K562 (cell line): Measurements from ENCODE around the gene UBXN1. TPM values are rescaled to one million over a fixed set of nuclear protein-coding genes. Genes with fewer than 3 reads are reported as not detected.
A peak's percentile ranks its signal among the peaks of the same experiment; 100 is the strongest.

Experiments used
- ATAC-seq: fragments of 200-7000 bp; cut with Tn5 transposase; 3 replicates; pipeline ENCODE4 v1.9.1; 2020; ENCODE audit warnings: moderate library complexity
- BruUV-seq: library from RNA; stranded (reverse); fragments of 400-500 nt; replicated peaks from 2 replicates; lab custom pipeline; 2021; lab: Mats Ljungman, UMichigan
- CTCF ChIA-PET: fragments of 300-600 bp; formaldehyde crosslinking; extraction: SDS; loops from one replicate; lab custom pipeline; 2021; ENCODE audit warnings: low intra/inter-chr PET ratio; lab: Yijun Ruan, JAX
- POLR2A ChIA-PET: fragments of 300-600, 350-650 bp; sonication (Branson Sonifier 250); formaldehyde crosslinking; extraction: SDS; loops from one replicate; lab custom pipeline; 2021; ENCODE audit warnings: antibody characterized with exemption, inconsistent platforms; lab: Yijun Ruan, JAX
- DNase-seq, 4 experiments: peaks; one replicate each; pipeline versions ENCODE4 v3.0.0 to v3.0.0-alpha.2; 2011 to 2018; ENCODE audit warnings: low spot score in 3 of 4, mixed read lengths in 3 of 4; ENCODE audit errors: extremely low read depth in 1 of 4
- FAIRE-seq: peaks from 2 replicates; lab custom pipeline; 2011; peaks lifted over from hg19 to GRCh38; lab: Jason Lieb, UNC
- H2AFZ ChIP-seq: 2 replicates; pipeline ENCODE4 v1.6.0; 2011; ENCODE audit warnings: low read depth, low read length, control low read depth, inconsistent platforms
- H3K27ac ChIP-seq: fragments of 200-600 bp; 3 replicates; pipeline ENCODE4 v1.8.0; 2011; ENCODE audit warnings: low read depth, mild to moderate bottlenecking, control low read depth, inconsistent platforms, low read length, moderate library complexity, mixed read lengths; ENCODE audit errors: extremely low read depth
- H3K27me3 ChIP-seq, 2 experiments: fragments of 300-600 bp in 1 of 2; 2 replicates in 1 of 2; 3 replicates in 1 of 2; pipeline versions ENCODE4 v1.6.0 to v1.8.0; 2011; ENCODE audit warnings: inconsistent platforms in 2 of 2, low read length in 2 of 2, mild to moderate bottlenecking in 1 of 2, mixed read lengths in 1 of 2, moderate library complexity in 1 of 2; ENCODE audit not compliant: control insufficient read depth in 2 of 2, insufficient read depth in 2 of 2
- H3K36me3 ChIP-seq: fragments of 300-600 bp; 3 replicates; pipeline ENCODE4 v1.8.0; 2011; ENCODE audit warnings: mild to moderate bottlenecking, low read length, inconsistent platforms; ENCODE audit not compliant: control insufficient read depth, insufficient read depth
- H3K4me1 ChIP-seq, 2 experiments: fragments of 200-600 bp in 1 of 2; replicated peaks in 1 of 2; 2 replicates in 1 of 2; 3 replicates in 1 of 2; pipeline versions ENCODE4 v1.5.1 to v1.8.0; 2011; ENCODE audit warnings: inconsistent platforms in 2 of 2, low read length in 2 of 2, mild to moderate bottlenecking in 1 of 2, mixed read lengths in 1 of 2, moderate library complexity in 1 of 2; ENCODE audit not compliant: control insufficient read depth in 2 of 2, insufficient read depth in 2 of 2
- H3K4me2 ChIP-seq: 2 replicates; pipeline ENCODE4 v1.6.1; 2011; ENCODE audit warnings: low read length, control low read depth, inconsistent platforms, mixed read lengths; ENCODE audit not compliant: insufficient read depth
- H3K4me3 ChIP-seq: fragments of 200-600 bp; sonication (generic), shearing (Covaris generic); 2 replicates; pipeline ENCODE4 v1.5.1; 2016; ENCODE audit warnings: control low read depth, inconsistent platforms
- H3K79me2 ChIP-seq: fragments of 200-600 bp; 3 replicates; pipeline ENCODE4 v1.8.0; 2011; ENCODE audit warnings: low read length, inconsistent platforms; ENCODE audit not compliant: control insufficient read depth, insufficient read depth
- H3K9ac ChIP-seq, 2 experiments: 2 replicates each; pipeline versions ENCODE4 v1.6.0 to v1.6.1; 2011; ENCODE audit warnings: low read depth in 2 of 2, low read length in 2 of 2, control low read depth in 1 of 2, inconsistent platforms in 1 of 2, mild to moderate bottlenecking in 1 of 2, mixed read lengths in 1 of 2; ENCODE audit not compliant: insufficient read depth in 1 of 2
- H3K9me1 ChIP-seq: one replicate; pipeline ENCODE4 v1.6.0; 2011; ENCODE audit warnings: inconsistent platforms, mild to moderate bottlenecking, low read length, moderate library complexity; ENCODE audit not compliant: control insufficient read depth, insufficient read depth
- H3K9me3 ChIP-seq: replicated peaks from 2 replicates; pipeline ENCODE4 v1.5.1; 2011; ENCODE audit warnings: low read depth, low read length, inconsistent platforms; ENCODE audit not compliant: control insufficient read depth, insufficient read depth
- H4K20me1 ChIP-seq: replicated peaks from 2 replicates; pipeline ENCODE4 v1.6.1; 2011; ENCODE audit warnings: low read length, inconsistent platforms, mixed read lengths; ENCODE audit not compliant: control insufficient read depth, insufficient read depth
- FUS ChIP-seq: fragments of 200-400 bp; formaldehyde crosslinking; optimal IDR thresholded peaks from 2 replicates; pipeline ENCODE3; 2017; ENCODE audit warnings: low read depth, low read length
- KDM5B ChIP-seq: fragments of 200-600 bp; sonication (generic); IDR thresholded peaks from 2 replicates; pipeline ENCODE4 v1.6.1; 2012; ENCODE audit warnings: low read depth, mild to moderate bottlenecking, moderate library complexity, low read length, control low read depth, inconsistent platforms; ENCODE audit not compliant: insufficient replicate concordance
- MGA ChIP-seq: fragments of 450-650 bp; IDR thresholded peaks from 2 replicates; pipeline ENCODE4 v1.6.1; 2016; ENCODE audit warnings: mild to moderate bottlenecking, moderate library complexity
- NR4A1 ChIP-seq, 2 experiments: fragments of 250-450 bp in 1 of 2; fragments of 450-650 bp in 1 of 2; sonication (Bioruptor Pico) in 1 of 2; IDR thresholded peaks; 2 replicates each; pipeline versions ENCODE4 v1.4.0 to v1.6.1; 2016 to 2020; ENCODE audit warnings: mild to moderate bottlenecking in 2 of 2, missing compliant biosample characterization in 1 of 2, missing genetic modification characterization in 1 of 2, moderate library complexity in 1 of 2
- PRMT5 ChIP-seq: sonication (generic); formaldehyde crosslinking; IDR thresholded peaks from 2 replicates; pipeline ENCODE4 v1.5.0; 2020; ENCODE audit warnings: missing genetic modification reagents
- SOX6 ChIP-seq: fragments of 450-650 bp; IDR thresholded peaks from 2 replicates; pipeline ENCODE4 v1.6.1; 2014; ENCODE audit warnings: mild to moderate bottlenecking
- SRSF7 ChIP-seq: fragments of 200-400 bp; formaldehyde crosslinking; optimal IDR thresholded peaks from 2 replicates; pipeline ENCODE3; 2017; ENCODE audit warnings: mild to moderate bottlenecking, low read depth, low read length
- TRIM24 ChIP-seq, 2 experiments: fragments of 450-650 bp; IDR thresholded peaks; 2 replicates each; pipeline ENCODE4 v1.6.1; 2016
- WHSC1 ChIP-seq: IDR thresholded peaks from one replicate; pipeline ENCODE4 v1.6.1; 2012; ENCODE audit warnings: low read length, control low read depth, inconsistent platforms
- XRCC3 ChIP-seq: fragments of 450-650 bp; IDR thresholded peaks from 2 replicates; pipeline ENCODE4 v1.6.1; 2017; ENCODE audit warnings: mild to moderate bottlenecking, moderate library complexity
- ZNF165 ChIP-seq: fragments of 250-450 bp; sonication (Bioruptor Pico); IDR thresholded peaks from 2 replicates; pipeline ENCODE4 v1.4.0; 2020; ENCODE audit warnings: borderline replicate concordance
- WGBS: fragments of 100-300 bp; shearing (Covaris generic); methylation state at CpG from one replicate; pipeline ENCODE4 v1.1.6; 2016; ENCODE audit warnings: low coverage, mixed read lengths; ENCODE audit not compliant: insufficient coverage; ENCODE audit errors: missing lambda C conversion rate; 5-methylcytosine and 5-hydroxymethylcytosine counted together
- in situ Hi-C: fragments of 300-500 bp; cut with MboI; formaldehyde crosslinking; loops from 4 replicates; pipeline ENCODE4 v1.15.0; 2018; ENCODE audit warnings: inconsistent platforms, mixed read lengths
- intact Hi-C: fragments of 100-400 bp; cut with micrococcal nuclease; formaldehyde crosslinking; loops from 2 replicates; pipeline ENCODE4 v1.14.2; 2022
- polyA plus RNA-seq, 8 experiments: library from polyadenylated mRNA; depleted of rRNA in 4 of 8; stranded (reverse) in 5 of 8; unstranded in 3 of 8; fragments of >200 nt; fragmentation: Nextera tagmentation in 2 of 8; fragmentation: Illumina TruSeq in 1 of 8; extraction: Ambion mirVana in 2 of 8; extraction: Trizol in 1 of 8; gene quantifications; 2 replicates each; pipeline versions ENCODE4 v1.2.1 to v1.2.3, GENCODE V29; 2011 to 2014; ENCODE audit warnings: inconsistent platforms in 1 of 8, missing spikeins in 1 of 8
- total RNA-seq, 7 experiments: library from RNA; depleted of rRNA in 6 of 7; stranded (reverse); fragments of >200 nt in 6 of 7; fragmentation: Illumina TruSeq in 2 of 7; extraction: Trizol in 2 of 7; gene quantifications; 2 replicates each; pipeline versions ENCODE4 v1.2.1 to v1.2.3, GENCODE V29; 2011 to 2021; ENCODE audit warnings: low replicate concordance in 1 of 7

UBXN1 gene
- total and polyA plus RNA-seq, 9 of the 15 experiments (the other 6 are each of a cell fraction or from before 2014, with no cell fraction given) = 4.8 to 263 (median 99.7) TPM

GRCh38 chr11:62665599-62666258 is 13.1 kb downstream of the UBXN1 start:
- Histone ChIP-seq H2AFZ (no peak overlapping the region), H4K20me1 (peaks cover 7% of the 10 kb centered on the region; the same call in 1 of the 2 replicates), H3K27ac (peak overlapping the region; percentile 72), H3K9ac (peak overlapping the region; percentile 85 to 100), H3K9me1 (no peaks in the 10 kb centered on the region), H3K9me3 (no peaks in the 10 kb centered on the region), H3K4me3 (peak overlapping the region; percentile 73), H3K4me2 (peak overlapping the region; percentile 97), H3K27me3 (no peaks in the 10 kb centered on the region), H3K79me2 (peaks cover 81% of the 10 kb centered on the region), H3K4me1 (peaks cover 19 to 41% of the 10 kb centered on the region in 2 experiments; a peak in 4 of 5 replicates), H3K36me3 (peaks cover 55% of the 10 kb centered on the region)
- WGBS = under 1% methylated on average over 33 of the region's 39 CpGs
- BruUV-seq = no TSS peak
- DNase-seq = peak; percentile 47 to 75 (median 66)
- ChIA-PET POLR2A (interaction anchor here (0.5 to 8.8 kb wide), 57 partner anchors 9 to 1072 kb away, joined by 3 to 161 read pairs (median 5); partner anchors contain the start of genes B3GAT3, EEF1G, EML3 and GANAB), CTCF (interaction anchor here (0.7 kb wide), 1 partner anchor 35 kb away, joined by 3 read pairs; no protein-coding TSS in a partner anchor)
- peak; percentile 32 for ATAC-seq
- in situ Hi-C loops (no loop called here), intact Hi-C loops (loop anchor here (2.0 to 5.0 kb wide), 2 partner anchors 19 to 177 kb away; partner anchors contain the start of gene GANAB)
- FAIRE-seq = no peak
- TF ChIP-seq FUS (no peak), NR4A1 (CRISPR knock-in tag; IDR thresholded peaks at IDR 0.05) (no peak), NR4A1 (tag; IDR thresholded peaks at IDR 0.05) (no peak), WHSC1 (no peak), SOX6 (no peak), XRCC3 (no peak), TRIM24 (IDR thresholded peaks at IDR 0.05) (0 out of 4 replicates have a peak, but pooled peaks of 1 of the 2 experiments have one; percentile 0), KDM5B (peak; percentile 82), SRSF7 (no peak), ZNF165 (CRISPR knock-in tag) (peak; percentile 73; the same call in 1 of the 2 replicates), MGA (peak; percentile 53), PRMT5 (CRISPR knock-in tag) (no peak)
